GM12873 (cell line): ENCODE measurements around the gene ANKS1B.

Experiments used
- TF ChIP-seq, protein P1 (sequence below): IDR thresholded peaks from 2 replicates; pipeline ENCODE4 v1.5.1; 2012; ENCODE audit warnings: low read depth, mild to moderate bottlenecking, moderate library complexity, low read length, control low read depth; ENCODE audit not compliant: insufficient read depth; ENCODE audit errors: missing control alignments

Gene ANKS1B

DNA sequence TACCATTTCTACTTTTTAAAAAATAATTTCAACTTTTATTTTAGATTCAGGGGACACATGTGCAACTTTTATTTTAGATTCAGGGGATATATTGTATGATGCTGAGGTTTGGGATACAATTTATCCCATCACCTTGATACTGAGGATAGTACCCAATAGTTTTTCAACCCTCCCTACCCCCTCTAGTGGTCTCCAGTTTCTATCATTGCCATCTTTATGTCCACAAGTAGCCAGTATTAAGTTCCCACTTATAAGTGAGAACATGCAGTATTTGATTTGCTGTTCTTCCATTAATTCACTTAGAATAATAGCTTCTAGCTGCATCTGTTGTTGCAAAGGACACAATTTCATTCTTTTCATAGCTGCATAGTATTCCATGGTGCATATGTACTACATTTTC is 162.5 kb downstream of the ANKS1B start:
- TF ChIP-seq, protein P1, sequence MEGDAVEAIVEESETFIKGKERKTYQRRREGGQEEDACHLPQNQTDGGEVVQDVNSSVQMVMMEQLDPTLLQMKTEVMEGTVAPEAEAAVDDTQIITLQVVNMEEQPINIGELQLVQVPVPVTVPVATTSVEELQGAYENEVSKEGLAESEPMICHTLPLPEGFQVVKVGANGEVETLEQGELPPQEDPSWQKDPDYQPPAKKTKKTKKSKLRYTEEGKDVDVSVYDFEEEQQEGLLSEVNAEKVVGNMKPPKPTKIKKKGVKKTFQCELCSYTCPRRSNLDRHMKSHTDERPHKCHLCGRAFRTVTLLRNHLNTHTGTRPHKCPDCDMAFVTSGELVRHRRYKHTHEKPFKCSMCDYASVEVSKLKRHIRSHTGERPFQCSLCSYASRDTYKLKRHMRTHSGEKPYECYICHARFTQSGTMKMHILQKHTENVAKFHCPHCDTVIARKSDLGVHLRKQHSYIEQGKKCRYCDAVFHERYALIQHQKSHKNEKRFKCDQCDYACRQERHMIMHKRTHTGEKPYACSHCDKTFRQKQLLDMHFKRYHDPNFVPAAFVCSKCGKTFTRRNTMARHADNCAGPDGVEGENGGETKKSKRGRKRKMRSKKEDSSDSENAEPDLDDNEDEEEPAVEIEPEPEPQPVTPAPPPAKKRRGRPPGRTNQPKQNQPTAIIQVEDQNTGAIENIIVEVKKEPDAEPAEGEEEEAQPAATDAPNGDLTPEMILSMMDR = no peak

DNA sequence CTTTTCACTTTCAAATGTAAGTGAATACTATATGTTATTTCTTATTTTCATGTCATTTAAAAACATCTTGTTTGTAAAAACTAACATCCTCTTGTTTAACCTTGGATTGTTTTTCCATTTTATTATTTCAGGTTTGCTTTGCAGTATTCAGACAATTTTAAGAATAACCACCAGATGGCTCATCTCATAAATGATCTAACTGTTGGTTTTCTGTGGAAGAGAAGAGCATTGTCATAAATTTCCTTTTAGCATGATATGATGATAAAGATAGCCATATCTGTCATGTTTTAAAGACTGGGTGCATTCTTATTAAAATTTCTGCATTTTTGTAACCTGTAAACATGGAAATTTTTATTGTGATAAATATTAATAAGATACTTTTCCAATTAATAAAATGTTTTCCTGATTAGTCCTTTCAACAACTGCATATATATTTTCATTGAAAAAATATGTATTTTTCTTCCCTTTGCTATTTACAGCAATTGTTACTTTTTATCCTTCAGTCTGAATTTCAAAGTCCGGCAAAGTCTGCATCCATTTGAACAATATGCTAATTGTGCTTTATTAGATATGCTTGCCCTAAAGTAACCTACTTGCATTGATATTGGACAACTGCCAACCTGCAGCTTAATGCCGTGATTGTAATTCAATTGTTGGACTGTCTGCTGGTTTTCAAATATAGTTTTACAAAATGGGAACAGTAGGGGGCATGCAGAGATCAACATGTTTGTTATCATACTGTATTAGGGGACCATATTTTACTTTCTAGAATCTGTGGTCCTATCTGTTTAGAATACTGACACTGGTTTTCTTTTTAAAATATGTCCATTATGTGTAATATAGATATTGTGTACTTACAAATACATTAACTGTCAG is 173.8 kb downstream of the ANKS1B start:
- TF ChIP-seq, protein P1 = peak; percentile 8

DNA sequence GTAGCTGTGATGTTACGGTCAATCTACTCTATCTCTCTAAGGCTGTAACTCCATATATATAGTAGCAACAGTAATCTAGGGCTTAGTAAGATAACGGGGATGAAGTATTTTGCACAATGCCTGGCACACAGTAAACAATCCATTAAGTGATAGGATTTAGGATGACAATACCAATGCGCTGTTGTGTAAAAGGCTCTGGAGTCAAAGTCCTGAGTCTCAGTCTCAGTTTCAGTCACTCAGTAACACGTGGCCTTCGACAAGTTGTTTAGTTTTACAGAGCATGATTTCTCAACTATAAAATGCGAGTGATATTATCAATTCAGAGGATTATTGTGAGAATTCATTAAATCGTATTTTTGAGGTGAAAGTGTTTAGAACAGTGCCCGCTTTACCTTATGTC is 174.8 kb downstream of the ANKS1B start:
- TF ChIP-seq, protein P1 = no peak

DNA sequence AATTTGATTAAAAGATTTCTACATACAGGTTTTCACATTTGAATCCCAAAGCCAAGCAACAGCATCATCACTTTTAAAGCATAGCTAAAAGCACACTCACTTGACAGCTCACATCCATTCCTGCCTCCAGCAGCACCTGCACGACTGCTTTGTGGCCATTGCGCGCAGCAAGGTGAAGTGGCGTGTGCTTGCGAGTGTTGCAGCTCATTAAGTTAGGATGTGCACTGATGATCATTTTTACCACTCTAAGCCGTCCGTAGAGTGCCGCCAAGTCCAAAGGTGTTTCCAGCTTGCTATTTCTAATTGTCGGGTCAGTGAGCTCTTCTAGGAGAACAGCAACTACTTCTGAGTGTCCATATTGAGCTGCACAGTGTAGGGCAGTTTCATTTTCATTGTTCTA is 178.4 kb downstream of the ANKS1B start:
- TF ChIP-seq, protein P1 = no peak

DNA sequence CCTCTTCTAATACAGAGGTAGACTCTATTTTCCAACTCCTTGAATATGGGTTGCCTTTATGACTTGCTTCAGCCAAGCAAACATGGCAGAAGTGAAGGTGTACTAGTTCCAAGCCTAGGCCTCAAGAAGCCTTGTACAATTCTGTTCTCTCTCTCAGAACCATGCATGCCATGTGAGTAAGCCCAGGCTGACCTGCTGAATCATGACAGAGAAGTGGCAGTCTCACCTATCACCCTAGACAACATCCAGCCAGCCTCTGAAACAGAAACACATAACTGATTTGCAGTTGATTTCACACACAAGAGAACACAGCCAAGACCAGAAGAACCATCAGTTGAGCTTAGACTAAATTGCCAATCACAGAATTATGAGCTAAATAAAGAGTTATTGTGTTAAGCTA is 180.0 kb downstream of the ANKS1B start:
- TF ChIP-seq, protein P1 = no peak

DNA sequence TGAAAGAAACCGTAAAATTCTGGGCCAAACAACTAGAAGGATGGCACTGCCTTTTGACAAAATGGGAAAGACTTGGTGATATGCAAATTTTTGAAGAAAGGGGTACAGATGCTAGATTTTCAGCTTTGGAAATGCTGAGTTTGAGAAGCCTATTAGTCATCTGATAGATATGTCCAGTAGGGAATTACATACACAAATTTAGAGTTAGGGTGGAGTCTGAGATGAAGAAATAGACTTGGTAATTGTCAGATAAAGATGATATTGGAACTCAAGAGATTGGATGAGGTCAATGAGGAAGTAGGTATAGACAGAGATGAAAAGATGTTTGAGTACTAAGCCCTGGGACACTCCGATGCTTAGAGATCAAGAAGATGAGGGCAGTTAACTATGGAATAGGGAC is 184.1 kb downstream of the ANKS1B start:
- TF ChIP-seq, protein P1 = no peak

DNA sequence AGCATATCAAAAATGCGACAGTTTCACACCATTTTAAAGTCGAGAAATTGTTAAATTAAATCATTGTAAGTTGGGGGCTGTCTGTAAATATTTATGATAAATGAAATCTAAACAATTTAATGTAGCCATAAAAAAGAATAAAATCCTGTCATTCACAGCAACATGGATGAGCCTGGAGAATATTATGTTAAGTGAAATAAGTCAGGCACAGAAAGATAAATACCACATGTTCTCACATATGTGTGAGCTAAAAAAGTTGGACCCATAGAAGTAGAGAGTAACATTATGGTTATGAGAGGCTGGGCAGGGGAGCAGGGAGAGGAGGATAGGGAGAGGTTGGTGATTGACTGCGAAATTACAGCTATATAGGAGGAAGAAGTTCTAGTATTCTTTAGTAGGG is 201.3 kb downstream of the ANKS1B start:
- TF ChIP-seq, protein P1 = no peak
